Measurements from ENCODE around the gene PRPF6. TPM values are rescaled to one million over a fixed set of nuclear protein-coding genes. Genes with fewer than 3 reads are reported as not detected.

Gene PRPF6
- total RNA-seq, 1 experiment from 2014 or later = 103 TPM

DNA sequence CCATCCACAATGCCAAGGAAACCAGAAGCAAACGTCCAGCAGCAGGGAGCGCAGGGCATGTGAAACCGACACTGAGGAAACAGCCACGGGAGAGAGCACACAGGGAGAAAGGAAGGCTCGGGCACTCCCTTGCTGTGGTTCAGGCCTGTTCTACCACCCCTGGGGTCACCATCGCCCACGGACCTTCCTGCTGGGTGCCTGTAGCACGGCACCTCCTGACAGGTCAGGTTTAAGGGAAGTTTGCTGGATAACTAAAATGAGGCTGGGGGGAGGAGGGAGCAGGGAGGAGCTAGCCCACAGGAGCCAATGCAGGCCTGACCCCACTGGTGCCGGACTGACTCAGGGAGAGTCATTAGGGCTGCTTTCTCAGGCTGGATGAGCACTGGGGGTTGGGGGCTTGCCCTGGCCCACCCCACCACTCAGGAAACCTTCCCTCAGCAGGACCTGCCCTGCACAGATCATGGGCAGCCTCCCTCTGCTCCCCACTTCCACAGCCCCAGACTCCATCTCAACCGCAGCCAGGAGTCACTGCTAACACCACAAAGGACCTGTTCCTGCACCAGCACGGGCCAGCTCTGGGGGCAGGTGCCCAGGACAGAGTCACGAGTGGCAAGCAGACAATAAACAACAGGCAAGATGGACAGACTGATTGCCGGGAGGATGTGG lies 27.0 kb upstream of the PRPF6 start:
- DNase-seq = no peak
- peaks cover 26% of the 10 kb centered on the region; the same call in 1 of the 2 replicates for H3K4me1 ChIP-seq (replicated peaks; ENCODE audit: insufficient read depth)
- H3K36me3 ChIP-seq (ENCODE audit: low read depth) = no peaks in the 10 kb centered on the region
- BruUV-seq (replicated peaks) = no TSS peak
- H4K20me1 ChIP-seq (ENCODE audit: insufficient read depth) = peaks cover 61% of the 10 kb centered on the region
- CTCF ChIA-PET = no interaction called here
- H3K4me3 ChIP-seq = no peak overlapping the region
- POLR2A ChIA-PET (ENCODE audit: unreplicated experiment) = interaction anchor here (0.6 kb wide), 1 partner anchor 400 kb away, joined by 3 read pairs; the partner anchor contains the start of gene FNDC11
- peaks cover 73% of the 10 kb centered on the region for H3K79me2 ChIP-seq (ENCODE audit: low read depth)
- no peak overlapping the region for H3K27ac ChIP-seq
- intact Hi-C loops (cut with micrococcal nuclease; ENCODE audit: unreplicated experiment) = no loop called here
- no peaks in the 10 kb centered on the region for H3K27me3 ChIP-seq (ENCODE audit: insufficient read depth, low read depth)
- H3F3A ChIP-seq (ENCODE audit: insufficient read depth, low read depth) = peaks cover 36% of the 10 kb centered on the region
- H3K9me3 ChIP-seq (ENCODE audit: insufficient read depth, low read depth) = no peaks in the 10 kb centered on the region
- H3K9me2 ChIP-seq (ENCODE audit: insufficient read depth) = no peaks in the 10 kb centered on the region
- TF ChIP-seq, protein P1, sequence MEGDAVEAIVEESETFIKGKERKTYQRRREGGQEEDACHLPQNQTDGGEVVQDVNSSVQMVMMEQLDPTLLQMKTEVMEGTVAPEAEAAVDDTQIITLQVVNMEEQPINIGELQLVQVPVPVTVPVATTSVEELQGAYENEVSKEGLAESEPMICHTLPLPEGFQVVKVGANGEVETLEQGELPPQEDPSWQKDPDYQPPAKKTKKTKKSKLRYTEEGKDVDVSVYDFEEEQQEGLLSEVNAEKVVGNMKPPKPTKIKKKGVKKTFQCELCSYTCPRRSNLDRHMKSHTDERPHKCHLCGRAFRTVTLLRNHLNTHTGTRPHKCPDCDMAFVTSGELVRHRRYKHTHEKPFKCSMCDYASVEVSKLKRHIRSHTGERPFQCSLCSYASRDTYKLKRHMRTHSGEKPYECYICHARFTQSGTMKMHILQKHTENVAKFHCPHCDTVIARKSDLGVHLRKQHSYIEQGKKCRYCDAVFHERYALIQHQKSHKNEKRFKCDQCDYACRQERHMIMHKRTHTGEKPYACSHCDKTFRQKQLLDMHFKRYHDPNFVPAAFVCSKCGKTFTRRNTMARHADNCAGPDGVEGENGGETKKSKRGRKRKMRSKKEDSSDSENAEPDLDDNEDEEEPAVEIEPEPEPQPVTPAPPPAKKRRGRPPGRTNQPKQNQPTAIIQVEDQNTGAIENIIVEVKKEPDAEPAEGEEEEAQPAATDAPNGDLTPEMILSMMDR (conservative IDR thresholded peaks at IDR 0.05) = no peak
- TF ChIP-seq EZH2 (IDR thresholded peaks at IDR 0.05; ENCODE audit: low read depth) = no peak
- no peak overlapping the region for H2AFZ ChIP-seq
- H3K4me2 ChIP-seq = peak overlapping the region; percentile 88

DNA sequence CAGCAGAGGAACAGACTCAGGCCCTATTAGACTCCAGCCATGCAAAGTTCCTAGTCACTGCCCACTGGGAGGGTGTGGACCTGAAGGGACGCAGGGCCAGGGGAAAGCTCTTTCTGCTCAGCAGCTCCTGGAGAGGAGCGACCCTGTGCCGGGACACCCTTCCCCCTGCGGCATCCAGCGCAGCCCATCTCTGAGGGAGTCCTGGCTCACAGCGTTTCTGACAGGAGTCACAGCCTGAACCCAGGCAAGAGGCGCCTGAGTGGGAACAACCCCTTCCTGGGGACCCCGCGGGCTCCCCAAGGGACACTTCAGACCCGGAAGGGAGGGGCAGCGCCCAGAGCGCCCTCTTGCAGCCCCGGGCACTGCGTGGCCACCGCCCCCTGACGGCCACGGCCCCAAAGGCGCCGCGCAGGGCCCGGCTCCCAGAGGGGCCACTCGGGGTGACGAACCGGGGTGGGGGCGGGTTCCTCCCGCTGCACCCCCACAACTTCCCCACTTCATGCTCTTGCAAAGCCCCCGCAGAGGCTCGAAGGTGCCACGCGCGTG lies 25.6 kb upstream of the PRPF6 start:
- intact Hi-C loops (cut with micrococcal nuclease; ENCODE audit: unreplicated experiment) = loop anchor here (5.0 kb wide), 2 partner anchors 58 to 167 kb away; partner anchors contain the start of gene DNAJC5
- H3K79me2 ChIP-seq (ENCODE audit: low read depth) = peaks cover 58% of the 10 kb centered on the region

More for the DNA sequence above, 25.6 kb upstream of the PRPF6 start:
- H3K4me2 ChIP-seq = peak overlapping the region; percentile 88
- peaks cover 26% of the 10 kb centered on the region; the same call in 1 of the 2 replicates for H3K4me1 ChIP-seq (replicated peaks; ENCODE audit: insufficient read depth)
- no peaks in the 10 kb centered on the region for H3K9me2 ChIP-seq (ENCODE audit: insufficient read depth)
- H3K4me3 ChIP-seq = peak overlapping the region; percentile 74
- H3F3A ChIP-seq (ENCODE audit: insufficient read depth, low read depth) = peaks cover 24% of the 10 kb centered on the region
- no peaks in the 10 kb centered on the region for H3K9me3 ChIP-seq (ENCODE audit: insufficient read depth, low read depth)
- BruUV-seq (replicated peaks) = no TSS peak
- POLR2A ChIA-PET (ENCODE audit: unreplicated experiment) = interaction anchor here (0.6 kb wide), 1 partner anchor 374 kb away, joined by 4 read pairs; no protein-coding TSS in a partner anchor
- TF ChIP-seq EZH2 (IDR thresholded peaks at IDR 0.05; ENCODE audit: low read depth) = no peak
- TF ChIP-seq, protein P1 (conservative IDR thresholded peaks at IDR 0.05) = peak; percentile 57
- peak; percentile 45 to 59 for DNase-seq
- H2AFZ ChIP-seq = peak overlapping the region; percentile 91
- H3K36me3 ChIP-seq (ENCODE audit: low read depth) = no peaks in the 10 kb centered on the region
- CTCF ChIA-PET = interaction anchor here (0.6 to 0.7 kb wide), 2 partner anchors 90 to 1598 kb away, joined by 3 to 9 read pairs; no protein-coding TSS in a partner anchor
- no peaks in the 10 kb centered on the region for H3K27me3 ChIP-seq (ENCODE audit: insufficient read depth, low read depth)
- no peak overlapping the region for H3K27ac ChIP-seq
- peaks cover 47% of the 10 kb centered on the region for H4K20me1 ChIP-seq (ENCODE audit: insufficient read depth)

All from PC-9 (cell line).